LNCaP clone FGC (cell line): ENCODE results near the gene LAMA4.

ENCODE experiments used
- DNase-seq: peaks from one replicate; pipeline ENCODE4 v3.0.0-alpha.2; 2011; ENCODE audit warnings: low read depth
- H3K4me3 ChIP-seq: 2 replicates; pipeline ENCODE4 v1.5.1; 2011; ENCODE audit warnings: mild to moderate bottlenecking, low read depth, low read length, control low read depth
- CTCF ChIP-seq: IDR thresholded peaks from 2 replicates; pipeline ENCODE4 v1.5.1; 2012; ENCODE audit warnings: mild to moderate bottlenecking; ENCODE audit not compliant: control insufficient read depth, insufficient read depth; ENCODE audit errors: extremely low read depth

Gene LAMA4

GRCh38 chr6:112296122-112296521, 41.8 kb upstream of the LAMA4 start:
- no peak overlapping the region for H3K4me3 ChIP-seq
- peak; percentile 45 for TF ChIP-seq CTCF
- no peak for DNase-seq

DNA sequence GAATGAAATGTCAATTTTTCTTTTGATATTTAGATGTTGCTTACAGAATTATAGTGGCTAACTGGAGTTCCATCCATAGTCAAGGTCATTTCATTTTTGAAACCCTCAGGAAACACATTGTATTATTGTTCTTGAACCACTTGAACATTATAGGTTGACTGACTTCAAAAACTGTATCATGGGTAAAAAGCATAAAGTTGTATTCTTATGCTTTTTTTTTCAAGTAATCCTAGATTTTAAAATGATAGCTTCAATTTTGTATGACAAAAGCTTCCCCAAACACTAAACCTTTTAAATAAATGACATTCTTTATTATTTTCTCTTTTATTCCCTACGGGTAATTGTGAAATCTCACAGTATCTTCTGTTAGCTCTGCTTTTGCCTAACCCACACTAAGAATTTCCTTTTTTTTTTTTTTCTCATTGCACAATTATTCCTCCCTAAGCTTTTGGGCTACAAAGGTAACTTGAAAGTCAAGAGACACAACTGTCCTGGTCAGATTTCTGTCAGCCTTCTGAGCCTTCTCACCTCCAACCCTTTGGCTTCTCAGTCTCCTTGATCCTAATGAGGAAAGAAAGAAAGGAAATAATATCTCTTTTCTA, 36.9 kb upstream of the LAMA4 start:
- no peak for TF ChIP-seq CTCF
- DNase-seq: no peak
- H3K4me3 ChIP-seq: no peak overlapping the region

- H3K4me3 ChIP-seq: no peak overlapping the region
- DNase-seq: no peak
- no peak for TF ChIP-seq CTCF
Observed at GRCh38 chr6:112289038-112289566, 34.7 kb upstream of the LAMA4 start.

DNA sequence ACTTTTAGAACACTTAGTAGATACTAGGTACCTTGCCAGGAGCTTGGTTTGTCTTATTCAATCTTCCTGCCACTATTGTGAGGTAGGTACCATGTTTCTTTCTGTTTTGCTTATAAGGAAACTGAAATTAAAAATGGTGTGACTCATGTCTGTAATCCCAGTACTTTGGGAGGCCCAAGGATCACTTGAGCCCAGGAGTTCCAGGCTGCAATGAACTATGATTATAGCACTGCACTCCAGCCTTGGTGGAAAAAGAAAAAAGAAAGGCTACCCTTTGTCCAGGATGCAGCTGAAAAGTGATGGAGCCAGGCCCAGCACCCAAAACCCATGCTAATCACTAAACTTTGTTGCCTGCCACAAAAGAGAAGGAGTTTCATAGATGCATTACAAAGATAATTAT, 34.1 kb upstream of the LAMA4 start:
- TF ChIP-seq CTCF: no peak
- DNase-seq: no peak
- no peak overlapping the region for H3K4me3 ChIP-seq

DNA sequence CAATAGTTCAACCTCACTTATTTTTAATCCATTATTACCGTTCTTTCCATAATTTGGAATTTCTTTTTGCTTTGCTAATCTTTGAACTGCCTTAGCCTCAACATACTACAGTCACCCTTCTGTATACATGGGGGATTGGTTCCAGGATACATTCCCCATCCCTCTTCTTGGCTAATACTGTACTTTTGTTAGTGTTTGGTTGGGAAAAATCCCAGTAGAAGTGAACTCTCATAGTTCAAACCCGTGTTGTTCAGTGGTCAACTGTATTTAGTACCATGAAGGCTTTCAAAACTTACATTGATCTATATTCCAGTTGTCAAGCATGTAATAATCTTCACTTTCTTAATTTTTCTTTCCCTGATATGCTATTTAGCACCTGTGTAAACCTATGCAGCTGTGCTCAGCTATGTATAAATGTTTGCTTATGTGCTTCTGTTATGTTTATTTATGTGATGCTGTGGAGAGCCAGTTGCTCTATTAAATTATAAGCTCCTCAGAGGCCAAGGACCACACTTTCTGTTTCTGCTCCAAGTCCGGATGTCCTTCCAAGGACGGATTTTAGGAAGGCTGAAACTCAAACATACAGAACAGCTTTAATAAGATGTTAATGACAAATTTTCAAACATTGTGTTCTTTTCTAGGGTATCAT, 33.3 kb upstream of the LAMA4 start:
- TF ChIP-seq CTCF: no peak
- DNase-seq: peak; percentile 74
- H3K4me3 ChIP-seq: no peak overlapping the region

DNA sequence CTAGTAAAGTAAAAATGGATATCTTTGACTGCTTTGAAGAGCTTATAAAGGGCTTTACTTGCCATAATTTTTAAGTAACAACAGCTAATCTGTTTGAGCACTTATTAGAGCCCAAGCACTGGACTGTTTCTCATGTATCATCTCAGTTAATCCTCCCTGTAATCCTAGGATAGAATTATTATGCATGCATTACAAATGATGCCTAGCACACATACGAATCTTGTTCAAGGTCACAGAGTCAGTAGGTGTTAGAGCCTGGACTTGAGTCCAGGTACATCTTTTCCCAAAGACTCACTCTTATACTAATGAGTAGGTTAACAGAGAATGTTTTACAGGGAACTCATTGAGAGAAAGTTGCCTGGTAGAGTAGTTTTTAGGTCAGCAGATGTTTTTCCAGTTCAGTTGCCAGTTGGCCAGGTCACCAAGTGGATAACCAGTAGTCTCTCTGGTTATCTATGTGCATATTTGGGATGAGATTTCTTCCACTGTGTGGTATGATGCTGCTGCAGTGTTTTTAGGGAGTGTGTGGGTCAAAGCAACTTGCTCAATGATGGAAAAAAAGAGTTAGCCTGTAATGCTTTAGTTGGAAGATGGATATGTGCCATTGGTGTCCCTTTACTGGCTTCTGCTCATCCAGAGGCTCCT, 32.3 kb upstream of the LAMA4 start:
- TF ChIP-seq CTCF: no peak
- DNase-seq: no peak
- no peak overlapping the region for H3K4me3 ChIP-seq
